Lung (tissue), 12 donors: Measurements from ENCODE around the gene HERPUD1. TPM values are rescaled to one million over a fixed set of nuclear protein-coding genes. Genes with fewer than 3 reads are reported as not detected.

Source experiments
- ATAC-seq: fragments of 200-7000 bp; cut with Tn5 transposase; one replicate; pipeline ENCODE4 v1.9.1; 2020; ENCODE audit warnings: moderate number of reproducible peaks; ENCODE audit not compliant: insufficient read depth, low FRiP score
- DNase-seq, 3 donors: peaks; one replicate each; pipeline ENCODE4 v3.0.0-alpha.2; 2013 to 2017
- H3K27ac ChIP-seq, 2 donors: one replicate each; pipeline ENCODE4 v1.5.1; 2013; ENCODE audit warnings: mild to moderate bottlenecking in 2 of 2, moderate library complexity in 2 of 2, control low read depth in 1 of 2, inconsistent platforms in 1 of 2, low read depth in 1 of 2, low read length in 1 of 2
- H3K27me3 ChIP-seq, 3 donors: one replicate each; pipeline ENCODE4 v1.5.1; 2013; ENCODE audit warnings: low read length in 2 of 3; ENCODE audit not compliant: control insufficient read depth in 3 of 3, insufficient read depth in 3 of 3
- H3K36me3 ChIP-seq, 4 donors: one replicate each; pipeline ENCODE4 v1.5.1; 2013; ENCODE audit warnings: low read length in 4 of 4, mild to moderate bottlenecking in 1 of 4, moderate library complexity in 1 of 4; ENCODE audit not compliant: control insufficient read depth in 4 of 4, insufficient read depth in 4 of 4
- H3K4me1 ChIP-seq, 5 donors: one replicate each; pipeline ENCODE4 v1.5.1; 2013; ENCODE audit warnings: low read length in 5 of 5, mild to moderate bottlenecking in 2 of 5, moderate library complexity in 1 of 5; ENCODE audit not compliant: control insufficient read depth in 5 of 5, insufficient read depth in 5 of 5
- H3K4me3 ChIP-seq: one replicate; pipeline ENCODE4 v1.5.1; 2013; ENCODE audit warnings: mild to moderate bottlenecking, control low read depth, moderate library complexity
- H3K9ac ChIP-seq, 2 donors: one replicate each; pipeline ENCODE4 v1.5.1; 2013; ENCODE audit warnings: low read length in 2 of 2, control low read depth in 1 of 2; ENCODE audit not compliant: insufficient read depth in 1 of 2
- H3K9me3 ChIP-seq, 4 donors: one replicate each; pipeline ENCODE4 v1.5.1; 2013; ENCODE audit warnings: low read length in 3 of 4, mild to moderate bottlenecking in 1 of 4, moderate library complexity in 1 of 4; ENCODE audit not compliant: control insufficient read depth in 4 of 4, insufficient read depth in 3 of 4
- WGBS, 2 donors: extraction: QIAGEN DNeasy Blood & Tissue Kit; methylation state at CpG; one replicate each; pipeline ENCODE4 v1.1.7; 2013; 5-methylcytosine and 5-hydroxymethylcytosine counted together
- polyA plus RNA-seq, 2 donors: library from polyadenylated mRNA; stranded (reverse); fragments of 200-250 nt; gene quantifications; one replicate each; pipeline ENCODE4 v1.2.1, GENCODE V29; 2013
- total RNA-seq, 2 donors: library from RNA; depleted of rRNA in 1 of 2; stranded (reverse); fragments of >200 nt in 1 of 2; gene quantifications; one replicate each; pipeline ENCODE4 v1.2.1, GENCODE V29; 2014 to 2021
- TF ChIP-seq, protein P1 (sequence below): IDR thresholded peaks from 2 replicates; pipeline ENCODE4 v1.5.1; 2012; ENCODE audit warnings: mild to moderate bottlenecking; ENCODE audit errors: control extremely low read depth, extremely low read depth
- donor health status: control.
- donor health status: control.
- donor health status: Bipolar disorder and iron deficiency.
- donor health status: healthy.
- donor health status: DM: yes; HTN: yes; CAD: no.

The HERPUD1 gene
- total and polyA plus RNA-seq, 4 donors, result 70.5 to 219 (median 144) TPM

DNA sequence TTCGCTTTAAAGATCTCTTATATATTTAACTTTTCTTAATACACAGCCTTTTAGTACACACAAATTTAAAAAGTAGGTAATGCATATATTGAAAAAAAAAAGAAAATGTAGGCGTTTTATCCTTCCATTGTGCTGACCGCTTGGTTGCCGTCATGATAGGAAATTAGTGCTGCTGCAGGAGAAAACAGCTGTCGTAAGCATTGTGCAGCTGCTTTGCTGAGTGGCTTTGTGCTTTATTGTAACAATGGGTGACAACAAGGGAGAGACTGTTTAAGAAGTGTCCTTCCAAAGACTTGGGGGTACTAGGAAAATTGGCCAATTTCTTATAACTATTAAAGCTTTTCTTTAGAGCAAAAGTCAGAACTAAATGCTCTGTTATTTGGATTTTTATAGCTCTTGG, 5.0 kb downstream of the HERPUD1 start:
- Histone ChIP-seq H3K27ac (no peak overlapping the region), H3K4me1 (peaks cover 0 to 18% (median 9%) of the 10 kb centered on the region in 5 donors), H3K9ac (no peak overlapping the region), H3K27me3 (no peaks in the 10 kb centered on the region), H3K9me3 (no peaks in the 10 kb centered on the region), H3K36me3 (peaks cover 35 to 62% (median 47%) of the 10 kb centered on the region in 4 donors), H3K4me3 (no peak overlapping the region)
- ATAC-seq (no peak), DNase-seq (no peak)
- TF ChIP-seq, protein P1, sequence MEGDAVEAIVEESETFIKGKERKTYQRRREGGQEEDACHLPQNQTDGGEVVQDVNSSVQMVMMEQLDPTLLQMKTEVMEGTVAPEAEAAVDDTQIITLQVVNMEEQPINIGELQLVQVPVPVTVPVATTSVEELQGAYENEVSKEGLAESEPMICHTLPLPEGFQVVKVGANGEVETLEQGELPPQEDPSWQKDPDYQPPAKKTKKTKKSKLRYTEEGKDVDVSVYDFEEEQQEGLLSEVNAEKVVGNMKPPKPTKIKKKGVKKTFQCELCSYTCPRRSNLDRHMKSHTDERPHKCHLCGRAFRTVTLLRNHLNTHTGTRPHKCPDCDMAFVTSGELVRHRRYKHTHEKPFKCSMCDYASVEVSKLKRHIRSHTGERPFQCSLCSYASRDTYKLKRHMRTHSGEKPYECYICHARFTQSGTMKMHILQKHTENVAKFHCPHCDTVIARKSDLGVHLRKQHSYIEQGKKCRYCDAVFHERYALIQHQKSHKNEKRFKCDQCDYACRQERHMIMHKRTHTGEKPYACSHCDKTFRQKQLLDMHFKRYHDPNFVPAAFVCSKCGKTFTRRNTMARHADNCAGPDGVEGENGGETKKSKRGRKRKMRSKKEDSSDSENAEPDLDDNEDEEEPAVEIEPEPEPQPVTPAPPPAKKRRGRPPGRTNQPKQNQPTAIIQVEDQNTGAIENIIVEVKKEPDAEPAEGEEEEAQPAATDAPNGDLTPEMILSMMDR, result no peak
- WGBS, 2 donors, result 79 to 82% methylated on average over 5 of the region's 5 CpGs

DNA sequence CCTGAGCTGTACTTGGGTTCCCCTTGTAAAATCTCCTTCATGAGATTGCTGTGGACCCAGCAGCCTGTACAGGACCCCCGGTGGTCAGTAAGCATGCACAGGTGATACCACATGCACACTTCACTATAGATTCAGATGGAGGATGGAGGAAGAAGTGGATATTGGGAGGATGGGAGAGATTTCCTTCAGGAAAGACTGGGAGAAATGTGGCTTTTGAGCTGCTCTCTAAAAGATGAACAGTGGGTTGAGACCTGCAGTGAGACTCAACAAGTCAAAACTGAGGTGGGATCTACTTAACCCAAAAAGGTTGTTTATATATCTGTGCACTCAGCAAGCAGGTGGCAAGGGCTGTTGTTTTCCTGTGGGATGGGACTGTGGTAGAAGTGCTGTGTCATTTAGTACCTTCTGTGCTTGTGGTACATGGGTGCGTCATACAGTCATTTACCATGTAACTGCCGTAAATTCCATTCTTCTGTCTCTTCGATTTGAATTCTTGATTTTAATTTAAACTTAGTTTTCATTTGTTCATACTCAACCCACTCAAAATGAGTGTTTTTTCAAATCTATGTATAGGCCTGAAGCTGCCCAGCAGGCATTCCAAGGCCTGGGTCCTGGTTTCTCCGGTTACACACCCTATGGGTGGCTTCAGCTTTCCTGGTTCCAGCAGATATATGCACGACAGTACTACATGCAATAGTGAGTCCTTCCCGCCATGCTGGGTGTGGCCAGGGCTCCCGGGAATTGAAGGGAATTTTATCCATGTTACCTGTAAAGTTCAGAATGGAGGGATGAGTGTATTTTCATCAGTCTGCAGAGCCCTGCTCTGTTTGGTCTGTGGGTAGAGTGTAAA, 6.9 kb downstream of the HERPUD1 start:
- ATAC-seq, result no peak
- 68 to 80% methylated on average over 8 of the region's 8 CpGs for WGBS, 2 donors
- H3K27ac ChIP-seq, result peak overlapping the region in 1 of 2 donors; percentile 2

DNA sequence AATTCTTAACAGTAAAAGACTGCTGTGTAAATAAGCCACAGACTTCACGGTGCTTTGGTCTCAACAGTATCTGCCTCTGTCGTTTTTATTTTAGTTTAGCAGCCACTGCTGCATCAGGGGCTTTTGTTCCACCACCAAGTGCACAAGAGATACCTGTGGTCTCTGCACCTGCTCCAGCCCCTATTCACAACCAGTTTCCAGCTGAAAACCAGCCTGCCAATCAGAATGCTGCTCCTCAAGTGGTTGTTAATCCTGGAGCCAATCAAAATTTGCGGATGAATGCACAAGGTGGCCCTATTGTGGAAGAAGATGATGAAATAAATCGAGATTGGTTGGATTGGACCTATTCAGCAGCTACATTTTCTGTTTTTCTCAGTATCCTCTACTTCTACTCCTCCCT, 7.9 kb downstream of the HERPUD1 start:
- H3K9ac ChIP-seq, result no peak overlapping the region
- H3K27me3 ChIP-seq, result no peaks in the 10 kb centered on the region
- WGBS, 2 donors, result 61 to 72% methylated on average over 4 of the region's 4 CpGs
- no peak overlapping the region for H3K4me3 ChIP-seq
- peaks cover 0 to 9% (median 3%) of the 10 kb centered on the region in 5 donors for H3K4me1 ChIP-seq
- DNase-seq (peak in 1 of 3 donors; percentile 47), ATAC-seq (no peak)
- no peak overlapping the region for H3K27ac ChIP-seq
- TF ChIP-seq, protein P1, result no peak
- peaks cover 52 to 75% (median 66%) of the 10 kb centered on the region in 4 donors for H3K36me3 ChIP-seq
- no peaks in the 10 kb centered on the region for H3K9me3 ChIP-seq

More for the DNA sequence above, 6.9 kb downstream of the HERPUD1 start:
- DNase-seq, result no peak
- Histone ChIP-seq H3K27me3 (no peaks in the 10 kb centered on the region), H3K4me1 (peaks cover 0 to 9% (median 4%) of the 10 kb centered on the region in 5 donors), H3K9ac (no peak overlapping the region), H3K4me3 (no peak overlapping the region), H3K36me3 (peaks cover 48 to 68% (median 60%) of the 10 kb centered on the region in 4 donors), H3K9me3 (no peaks in the 10 kb centered on the region)
- TF ChIP-seq, protein P1, result no peak
